Small intestine (tissue), 7 donors: ENCODE measurements around the gene HOXD11. TPM values are rescaled to one million over a fixed set of nuclear protein-coding genes. Genes with fewer than 3 reads are reported as not detected.

Source experiments
- DNase-seq, 2 donors: peaks; one replicate each; pipeline versions ENCODE4 v3.0.0 to v3.0.0-alpha.2; 2013
- FAIRE-seq: peaks from 2 replicates; lab custom pipeline; 2012; peaks lifted over from hg19 to GRCh38; lab: Jason Lieb, UNC
- H3K27ac ChIP-seq, 3 donors: one replicate each; pipeline ENCODE4 v1.5.1; 2013; ENCODE audit warnings: low read length in 2 of 3, mild to moderate bottlenecking in 2 of 3, control low read depth in 1 of 3, inconsistent platforms in 1 of 3, low read depth in 1 of 3, moderate library complexity in 1 of 3
- H3K27me3 ChIP-seq, 3 donors: one replicate each; pipeline ENCODE4 v1.6.1; 2013; ENCODE audit warnings: low read length in 3 of 3, inconsistent platforms in 1 of 3; ENCODE audit not compliant: control insufficient read depth in 3 of 3, insufficient read depth in 3 of 3
- H3K36me3 ChIP-seq, 3 donors: one replicate each; pipeline ENCODE4 v1.6.1; 2013; ENCODE audit warnings: low read length in 3 of 3, inconsistent platforms in 1 of 3, low read depth in 1 of 3, mild to moderate bottlenecking in 1 of 3, moderate library complexity in 1 of 3; ENCODE audit not compliant: control insufficient read depth in 3 of 3, insufficient read depth in 2 of 3
- H3K4me1 ChIP-seq, 3 donors: one replicate each; pipeline ENCODE4 v1.6.1; 2013; ENCODE audit warnings: low read length in 2 of 3, inconsistent platforms in 1 of 3, low read depth in 1 of 3, mild to moderate bottlenecking in 1 of 3, moderate library complexity in 1 of 3; ENCODE audit not compliant: control insufficient read depth in 3 of 3, insufficient read depth in 2 of 3
- H3K4me3 ChIP-seq, 3 donors: one replicate each; pipeline ENCODE4 v1.5.1; 2013; ENCODE audit warnings: low read length in 3 of 3, control low read depth in 1 of 3, inconsistent platforms in 1 of 3, low read depth in 1 of 3, mild to moderate bottlenecking in 1 of 3, moderate library complexity in 1 of 3
- H3K9me3 ChIP-seq, 2 donors: one replicate each; pipeline ENCODE4 v1.6.1; 2013; ENCODE audit warnings: low read depth in 1 of 2, low read length in 1 of 2; ENCODE audit not compliant: control insufficient read depth in 2 of 2, insufficient read depth in 1 of 2
- WGBS, 3 donors: extraction: QIAGEN DNeasy Blood & Tissue Kit; methylation state at CpG; one replicate each; pipeline ENCODE4 v1.1.7; 2013; 5-methylcytosine and 5-hydroxymethylcytosine counted together
- polyA plus RNA-seq, 4 donors: library from polyadenylated mRNA; stranded (reverse) in 3 of 4; unstranded in 1 of 4; fragments of 200-250 nt in 3 of 4; fragments of 120-200 nt in 1 of 4; gene quantifications; one replicate each; pipeline versions ENCODE4 v1.2.1 to v1.2.3, GENCODE V29; 2013
- donor health status: healthy with polysubstance abuse.
- donor health status: control.
- donor health status: control.
- donor health status: Bipolar disorder and iron deficiency.
- donor health status: healthy.

HOXD11 gene
- polyA plus RNA-seq, 4 donors = not detected

- H3K27ac ChIP-seq = no peak overlapping the region
- FAIRE-seq (no peak), DNase-seq (no peak)
- H3K9me3 ChIP-seq = no peaks in the 10 kb centered on the region
- H3K4me3 ChIP-seq = no peak overlapping the region
- H3K27me3 ChIP-seq = peaks cover 32 to 91% (median 57%) of the 10 kb centered on the region in 3 donors
- 4 to 8% (median 5%) methylated on average over 28 to 29 of the region's 29 CpGs for WGBS, 3 donors
- no peaks in the 10 kb centered on the region for H3K36me3 ChIP-seq
- no peaks in the 10 kb centered on the region for H3K4me1 ChIP-seq
Observed at GRCh38 chr2:176111846-176112374, 4.8 kb downstream of the HOXD11 start.

GRCh38 chr2:176112375-176113302, 5.6 kb downstream of the HOXD11 start:
- DNase-seq (no peak), FAIRE-seq (no peak)
- 9 to 15% (median 12%) methylated on average over 38 to 40 of the region's 40 CpGs for WGBS, 3 donors
- Histone ChIP-seq H3K27ac (no peak overlapping the region), H3K4me3 (peak overlapping the region in 1 of 3 donors; percentile 13), H3K4me1 (no peaks in the 10 kb centered on the region), H3K36me3 (no peaks in the 10 kb centered on the region), H3K27me3 (peaks cover 27 to 94% (median 59%) of the 10 kb centered on the region in 3 donors), H3K9me3 (no peaks in the 10 kb centered on the region)

GRCh38 chr2:176114120-176114929, 7.2 kb downstream of the HOXD11 start:
- WGBS, 3 donors = 9 to 12% (median 11%) methylated on average over 26 of the region's 26 CpGs
- H3K27ac ChIP-seq = no peak overlapping the region

GRCh38 chr2:176114930-176115625, 8.0 kb downstream of the HOXD11 start:
- DNase-seq = no peak
- Histone ChIP-seq H3K27ac (no peak overlapping the region), H3K27me3 (peaks cover 33 to 98% (median 58%) of the 10 kb centered on the region in 3 donors), H3K36me3 (no peaks in the 10 kb centered on the region), H3K4me1 (no peaks in the 10 kb centered on the region), H3K4me3 (no peak overlapping the region), H3K9me3 (peaks cover 0 to 4% of the 10 kb centered on the region in 2 donors)
- WGBS, 3 donors = 15 to 21% (median 18%) methylated on average over 16 of the region's 16 CpGs
- FAIRE-seq = no peak

More at GRCh38 chr2:176114120-176114929, 7.2 kb downstream of the HOXD11 start:
- H3K27me3 ChIP-seq = peaks cover 29 to 98% (median 58%) of the 10 kb centered on the region in 3 donors
- no peaks in the 10 kb centered on the region for H3K36me3 ChIP-seq
- no peaks in the 10 kb centered on the region for H3K4me1 ChIP-seq
- H3K4me3 ChIP-seq = peak overlapping the region in 1 of 3 donors; percentile 0
- DNase-seq = no peak
- H3K9me3 ChIP-seq = peaks cover 0 to 4% of the 10 kb centered on the region in 2 donors
- FAIRE-seq = no peak

- FAIRE-seq (no peak), DNase-seq (no peak)
- Histone ChIP-seq H3K4me3 (peak within 1 kb of the TSS in 1 of 3 donors; percentile 29), H3K27me3 (peaks cover 34 to 98% (median 66%) of the 10 kb centered on the region in 3 donors), H3K27ac (peak within 1 kb of the TSS in 1 of 3 donors; percentile 29), H3K9me3 (peaks cover 0 to 4% of the 10 kb centered on the region in 2 donors), H3K36me3 (no peaks in the 10 kb centered on the region), H3K4me1 (no peaks in the 10 kb centered on the region)
- 8 to 19% (median 11%) methylated on average over 61 to 66 of the region's 66 CpGs for WGBS, 3 donors
Observed at GRCh38 chr2:176115883-176116813, 9.1 kb downstream of the HOXD11 start, which contains the start of gene HOXD10. TSS of gene HOXD10 (plus strand) at chr2:176116778. CDS start at chr2:176116834, 56 bp downstream.

GRCh38 chr2:176117162-176117822, 10.2 kb downstream of the HOXD11 start:
- no peak for FAIRE-seq
- DNase-seq = no peak
- H3K36me3 ChIP-seq = no peaks in the 10 kb centered on the region
- peak overlapping the region in 1 of 3 donors; percentile 21 for H3K27ac ChIP-seq
- WGBS, 3 donors = 22 to 29% (median 27%) methylated on average over 39 to 40 of the region's 40 CpGs
- peak overlapping the region in 1 of 3 donors; percentile 11 for H3K4me3 ChIP-seq
- peaks cover 0 to 4% of the 10 kb centered on the region in 2 donors for H3K9me3 ChIP-seq
- H3K27me3 ChIP-seq = peaks cover 33 to 96% (median 71%) of the 10 kb centered on the region in 3 donors
- no peaks in the 10 kb centered on the region for H3K4me1 ChIP-seq
